NCI-H510A treated with DMSO at 0.1 percent for 48 hours (cell line): ENCODE data around the gene VDAC2.
"Not testable (repeated sequence)": the region's sequence is repeated elsewhere in the genome, so short reads cannot be mapped to it uniquely, and the experiment has no call there.

Experiments
- DNase-seq: peaks from one replicate; lab custom pipeline; 2025; lab: John Stamatoyannopoulos, UW

Gene VDAC2

GRCh38 chr10:75199949-75200348 lies 10.6 kb upstream of the VDAC2 start:
- DNase-seq, result not testable (repeated sequence)

GRCh38 chr10:75201793-75202307 lies 8.7 kb upstream of the VDAC2 start:
- no peak for DNase-seq

GRCh38 chr10:75202321-75203045 lies 8.1 kb upstream of the VDAC2 start:
- DNase-seq, result no peak

GRCh38 chr10:75203046-75203620 lies 7.5 kb upstream of the VDAC2 start:
- not testable (repeated sequence) for DNase-seq

- no peak for DNase-seq
Observed at GRCh38 chr10:75203724-75204123, 6.9 kb upstream of the VDAC2 start.

GRCh38 chr10:75205908-75206307 lies 4.7 kb upstream of the VDAC2 start:
- no peak for DNase-seq

- DNase-seq, result not testable (repeated sequence)
Observed at GRCh38 chr10:75206638-75207037, 4.0 kb upstream of the VDAC2 start.

GRCh38 chr10:75207079-75207856 lies 3.3 kb upstream of the VDAC2 start:
- DNase-seq, result no peak

- DNase-seq, result no peak
Observed at GRCh38 chr10:75207857-75208144, 2.8 kb upstream of the VDAC2 start.

- no peak for DNase-seq
Observed at GRCh38 chr10:75208181-75208580, 2.4 kb upstream of the VDAC2 start.

- no peak for DNase-seq
Observed at GRCh38 chr10:75209086-75209920, 1.3 kb upstream of the VDAC2 start.

- peak; percentile 66 for DNase-seq
Observed at GRCh38 chr10:75209921-75210281, 695 bp upstream of the VDAC2 start.

GRCh38 chr10:75211007-75211691 lies 553 bp downstream of the VDAC2 start:
- no peak for DNase-seq

GRCh38 chr10:75212343-75212742 lies 1.7 kb downstream of the VDAC2 start:
- DNase-seq, result no peak

- DNase-seq, result no peak
Observed at GRCh38 chr10:75220274-75220673, 9.7 kb downstream of the VDAC2 start.

- not testable (repeated sequence) for DNase-seq
Observed at GRCh38 chr10:75221492-75221891, 10.9 kb downstream of the VDAC2 start.

GRCh38 chr10:75223507-75223906 lies 12.9 kb downstream of the VDAC2 start:
- DNase-seq, result no peak

- DNase-seq, result no peak
Observed at GRCh38 chr10:75226095-75226494, 15.5 kb downstream of the VDAC2 start.

- no peak for DNase-seq
Observed at GRCh38 chr10:75226656-75227055, 16.1 kb downstream of the VDAC2 start.

- DNase-seq, result no peak
Observed at GRCh38 chr10:75228278-75228677, 17.7 kb downstream of the VDAC2 start.

- DNase-seq, result no peak
Observed at GRCh38 chr10:75228834-75229233, 18.2 kb downstream of the VDAC2 start.

- no peak for DNase-seq
Observed at GRCh38 chr10:75229971-75230370, 19.4 kb downstream of the VDAC2 start.
